Measurements from ENCODE around the gene KIAA1958.

The KIAA1958 gene

DNA sequence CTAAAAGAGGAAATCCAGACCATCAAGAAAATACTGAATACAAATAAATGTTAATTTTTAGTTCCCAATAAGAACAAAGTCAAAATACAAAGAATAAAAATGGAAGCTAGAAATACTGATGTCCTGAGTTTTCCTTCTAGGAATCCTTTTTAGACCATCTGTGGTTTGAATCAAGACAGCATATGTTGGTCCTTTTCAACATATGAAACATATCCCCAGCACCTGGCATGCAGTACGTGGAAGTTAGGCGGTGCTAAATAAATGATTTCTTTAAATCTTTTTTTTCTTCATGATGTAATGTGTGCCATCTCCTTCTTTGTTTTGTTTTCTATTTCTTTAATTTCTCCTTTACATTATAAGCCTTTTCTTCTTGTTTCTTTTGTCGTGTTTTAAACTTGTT lies 34.0 kb downstream of the KIAA1958 start:
- no peak overlapping the region for H3K4me3 ChIP-seq (ENCODE audit: low read depth, low read length)
- no peak for DNase-seq (ENCODE audit: low read depth)
- TF ChIP-seq, protein P1, sequence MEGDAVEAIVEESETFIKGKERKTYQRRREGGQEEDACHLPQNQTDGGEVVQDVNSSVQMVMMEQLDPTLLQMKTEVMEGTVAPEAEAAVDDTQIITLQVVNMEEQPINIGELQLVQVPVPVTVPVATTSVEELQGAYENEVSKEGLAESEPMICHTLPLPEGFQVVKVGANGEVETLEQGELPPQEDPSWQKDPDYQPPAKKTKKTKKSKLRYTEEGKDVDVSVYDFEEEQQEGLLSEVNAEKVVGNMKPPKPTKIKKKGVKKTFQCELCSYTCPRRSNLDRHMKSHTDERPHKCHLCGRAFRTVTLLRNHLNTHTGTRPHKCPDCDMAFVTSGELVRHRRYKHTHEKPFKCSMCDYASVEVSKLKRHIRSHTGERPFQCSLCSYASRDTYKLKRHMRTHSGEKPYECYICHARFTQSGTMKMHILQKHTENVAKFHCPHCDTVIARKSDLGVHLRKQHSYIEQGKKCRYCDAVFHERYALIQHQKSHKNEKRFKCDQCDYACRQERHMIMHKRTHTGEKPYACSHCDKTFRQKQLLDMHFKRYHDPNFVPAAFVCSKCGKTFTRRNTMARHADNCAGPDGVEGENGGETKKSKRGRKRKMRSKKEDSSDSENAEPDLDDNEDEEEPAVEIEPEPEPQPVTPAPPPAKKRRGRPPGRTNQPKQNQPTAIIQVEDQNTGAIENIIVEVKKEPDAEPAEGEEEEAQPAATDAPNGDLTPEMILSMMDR (IDR thresholded peaks at IDR 0.05; ENCODE audit: insufficient read depth, low read depth, low read length, missing control alignments): no peak

DNA sequence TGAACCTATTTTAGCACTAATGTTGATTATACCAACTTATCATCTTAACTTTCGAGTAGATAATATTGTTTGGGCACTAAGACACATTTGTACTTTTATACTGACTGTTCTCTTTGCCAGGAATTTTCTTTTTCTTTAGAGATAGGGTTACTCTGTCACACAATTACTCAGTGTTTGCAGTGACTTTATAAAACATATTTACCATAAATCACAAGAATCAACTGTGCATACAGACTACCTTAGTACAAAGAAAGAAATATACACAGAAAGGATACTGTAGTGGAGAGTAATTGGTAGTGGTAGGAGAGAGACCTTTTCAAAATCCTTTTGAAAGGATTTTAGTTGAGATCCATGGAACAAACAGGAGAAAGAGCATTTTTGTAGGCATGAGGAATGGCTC lies 40.3 kb downstream of the KIAA1958 start:
- DNase-seq (ENCODE audit: low read depth): no peak
- H3K4me3 ChIP-seq (ENCODE audit: low read depth, low read length): no peak overlapping the region
- TF ChIP-seq, protein P1 (IDR thresholded peaks at IDR 0.05; ENCODE audit: insufficient read depth, low read depth, low read length, missing control alignments): no peak

DNA sequence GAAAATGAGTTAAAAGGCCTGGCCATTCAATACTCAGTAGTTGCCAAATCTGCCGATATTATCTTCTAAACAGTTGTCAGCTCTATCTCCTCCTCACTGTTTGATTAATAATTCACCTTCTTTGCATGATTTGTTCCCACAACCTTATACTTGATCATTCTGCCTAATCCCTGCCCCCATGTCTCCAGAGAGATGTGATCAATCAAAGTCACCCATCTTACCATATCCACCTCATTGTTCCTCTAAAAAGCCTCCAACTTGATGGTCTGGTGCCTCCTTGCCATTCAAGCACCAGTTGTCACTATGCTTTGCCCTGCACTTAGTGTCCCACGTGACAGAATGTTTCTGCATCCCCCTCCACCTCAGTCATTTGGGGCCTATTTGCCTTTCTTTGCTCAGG lies 41.3 kb downstream of the KIAA1958 start:
- TF ChIP-seq, protein P1 (IDR thresholded peaks at IDR 0.05; ENCODE audit: insufficient read depth, low read depth, low read length, missing control alignments): no peak
- DNase-seq (ENCODE audit: low read depth): no peak
- H3K4me3 ChIP-seq (ENCODE audit: low read depth, low read length): no peak overlapping the region

DNA sequence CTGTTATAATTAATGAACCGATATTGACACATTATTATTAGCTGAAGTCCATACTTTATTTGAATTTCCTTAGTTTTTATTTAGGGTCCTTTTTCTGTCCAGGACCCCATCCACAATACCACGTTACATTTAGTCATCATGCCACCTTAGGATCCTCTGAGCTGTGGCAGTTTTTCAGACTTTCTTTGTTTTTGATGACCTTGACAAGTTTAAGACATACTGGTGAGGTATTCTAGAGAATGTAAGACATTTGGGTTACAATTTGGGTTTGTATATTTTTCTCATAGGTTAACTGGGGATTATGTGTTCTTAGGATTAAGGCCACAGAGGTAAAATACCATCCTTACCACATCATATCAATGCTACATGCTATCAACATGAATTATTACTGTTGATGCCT lies 42.7 kb downstream of the KIAA1958 start:
- TF ChIP-seq, protein P1 (IDR thresholded peaks at IDR 0.05; ENCODE audit: insufficient read depth, low read depth, low read length, missing control alignments): no peak
- no peak overlapping the region for H3K4me3 ChIP-seq (ENCODE audit: low read depth, low read length)
- DNase-seq (ENCODE audit: low read depth): no peak

DNA sequence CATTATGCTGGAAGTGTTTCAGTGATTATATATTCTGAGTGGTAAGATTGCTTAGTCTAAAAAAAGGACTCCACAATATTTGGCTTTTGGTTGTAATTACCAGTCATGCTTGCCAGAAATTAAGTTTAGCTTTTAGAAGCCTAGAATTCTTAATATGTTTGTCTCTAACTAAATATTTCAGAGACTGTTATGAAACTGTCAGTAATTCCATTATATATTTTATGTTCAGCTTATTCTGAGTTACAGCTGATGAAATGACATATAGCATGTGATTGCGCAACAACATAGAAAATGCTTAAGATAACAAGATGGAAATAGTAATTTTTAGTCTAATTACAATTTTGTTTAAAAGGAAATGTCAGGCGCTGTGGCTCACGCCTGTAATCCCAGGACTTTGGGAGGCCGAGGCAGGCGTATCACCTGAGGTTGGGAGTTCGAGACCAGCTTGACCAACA lies 44.2 kb downstream of the KIAA1958 start:
- DNase-seq (ENCODE audit: low read depth): no peak
- TF ChIP-seq, protein P1 (IDR thresholded peaks at IDR 0.05; ENCODE audit: insufficient read depth, low read depth, low read length, missing control alignments): no peak
- H3K4me3 ChIP-seq (ENCODE audit: low read depth, low read length): no peak overlapping the region

DNA sequence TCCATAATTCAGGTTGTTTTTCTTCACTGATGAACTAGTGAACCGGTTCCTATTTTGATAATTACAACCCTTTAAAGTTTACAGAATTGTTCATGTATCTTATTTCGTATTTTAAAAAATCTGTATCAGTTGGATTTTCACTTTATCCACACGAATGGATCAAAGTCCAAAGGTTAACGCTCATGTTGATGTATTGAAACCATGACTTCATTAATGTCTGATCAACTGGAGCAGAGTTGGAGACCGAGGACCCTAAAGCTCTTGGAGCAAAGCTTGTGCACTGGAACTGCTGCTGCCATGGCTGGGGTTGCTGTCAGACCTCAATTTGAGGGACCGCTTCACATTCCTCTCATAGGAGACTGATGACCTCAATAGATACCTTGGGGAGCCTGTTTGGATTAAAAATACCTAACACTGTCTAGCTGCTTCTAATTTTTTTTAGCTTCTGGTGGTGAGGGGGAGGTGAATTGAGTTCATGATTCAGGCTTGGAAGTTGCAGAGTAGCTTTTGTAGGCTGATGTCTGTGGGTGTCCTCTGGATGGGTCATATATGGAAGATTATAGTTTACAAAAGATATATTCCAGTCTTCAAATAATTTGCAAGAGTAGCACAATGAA lies 45.1 kb downstream of the KIAA1958 start:
- H3K4me3 ChIP-seq (ENCODE audit: low read depth, low read length): no peak overlapping the region
- DNase-seq (ENCODE audit: low read depth): no peak
- TF ChIP-seq, protein P1 (IDR thresholded peaks at IDR 0.05; ENCODE audit: insufficient read depth, low read depth, low read length, missing control alignments): no peak

DNA sequence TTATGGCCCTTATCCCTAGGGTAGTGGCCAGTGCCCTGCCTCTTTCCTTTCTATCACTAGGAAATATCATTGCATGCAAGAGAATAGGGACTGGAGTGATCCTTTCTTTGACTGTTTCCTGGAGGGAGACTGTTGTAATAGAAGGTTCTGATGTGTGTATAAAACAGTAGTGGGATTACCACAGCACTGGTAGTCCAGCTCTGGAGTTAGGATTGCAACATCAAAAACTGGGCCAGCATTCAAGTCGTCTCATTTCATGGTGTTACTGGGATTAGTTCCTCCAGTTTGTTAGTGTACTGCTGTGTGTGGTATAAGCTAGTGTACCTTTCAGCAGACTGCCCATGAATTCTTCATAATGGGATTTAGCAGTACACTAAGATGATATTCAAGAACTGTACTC lies 45.8 kb downstream of the KIAA1958 start:
- DNase-seq (ENCODE audit: low read depth): no peak
- H3K4me3 ChIP-seq (ENCODE audit: low read depth, low read length): no peak overlapping the region
- TF ChIP-seq, protein P1 (IDR thresholded peaks at IDR 0.05; ENCODE audit: insufficient read depth, low read depth, low read length, missing control alignments): no peak

Measured in GM12865 (cell line).